ENCODE data around the gene BCL6. TPM values are rescaled to one million over a fixed set of nuclear protein-coding genes. Genes with fewer than 3 reads are reported as not detected.
A peak's percentile ranks its signal among the peaks of the same experiment; 100 is the strongest.

BCL6 gene
- total and polyA plus RNA-seq, 2 experiments from 2014 or later: 2.6 to 5.9 TPM

- TF ChIP-seq, protein P1, sequence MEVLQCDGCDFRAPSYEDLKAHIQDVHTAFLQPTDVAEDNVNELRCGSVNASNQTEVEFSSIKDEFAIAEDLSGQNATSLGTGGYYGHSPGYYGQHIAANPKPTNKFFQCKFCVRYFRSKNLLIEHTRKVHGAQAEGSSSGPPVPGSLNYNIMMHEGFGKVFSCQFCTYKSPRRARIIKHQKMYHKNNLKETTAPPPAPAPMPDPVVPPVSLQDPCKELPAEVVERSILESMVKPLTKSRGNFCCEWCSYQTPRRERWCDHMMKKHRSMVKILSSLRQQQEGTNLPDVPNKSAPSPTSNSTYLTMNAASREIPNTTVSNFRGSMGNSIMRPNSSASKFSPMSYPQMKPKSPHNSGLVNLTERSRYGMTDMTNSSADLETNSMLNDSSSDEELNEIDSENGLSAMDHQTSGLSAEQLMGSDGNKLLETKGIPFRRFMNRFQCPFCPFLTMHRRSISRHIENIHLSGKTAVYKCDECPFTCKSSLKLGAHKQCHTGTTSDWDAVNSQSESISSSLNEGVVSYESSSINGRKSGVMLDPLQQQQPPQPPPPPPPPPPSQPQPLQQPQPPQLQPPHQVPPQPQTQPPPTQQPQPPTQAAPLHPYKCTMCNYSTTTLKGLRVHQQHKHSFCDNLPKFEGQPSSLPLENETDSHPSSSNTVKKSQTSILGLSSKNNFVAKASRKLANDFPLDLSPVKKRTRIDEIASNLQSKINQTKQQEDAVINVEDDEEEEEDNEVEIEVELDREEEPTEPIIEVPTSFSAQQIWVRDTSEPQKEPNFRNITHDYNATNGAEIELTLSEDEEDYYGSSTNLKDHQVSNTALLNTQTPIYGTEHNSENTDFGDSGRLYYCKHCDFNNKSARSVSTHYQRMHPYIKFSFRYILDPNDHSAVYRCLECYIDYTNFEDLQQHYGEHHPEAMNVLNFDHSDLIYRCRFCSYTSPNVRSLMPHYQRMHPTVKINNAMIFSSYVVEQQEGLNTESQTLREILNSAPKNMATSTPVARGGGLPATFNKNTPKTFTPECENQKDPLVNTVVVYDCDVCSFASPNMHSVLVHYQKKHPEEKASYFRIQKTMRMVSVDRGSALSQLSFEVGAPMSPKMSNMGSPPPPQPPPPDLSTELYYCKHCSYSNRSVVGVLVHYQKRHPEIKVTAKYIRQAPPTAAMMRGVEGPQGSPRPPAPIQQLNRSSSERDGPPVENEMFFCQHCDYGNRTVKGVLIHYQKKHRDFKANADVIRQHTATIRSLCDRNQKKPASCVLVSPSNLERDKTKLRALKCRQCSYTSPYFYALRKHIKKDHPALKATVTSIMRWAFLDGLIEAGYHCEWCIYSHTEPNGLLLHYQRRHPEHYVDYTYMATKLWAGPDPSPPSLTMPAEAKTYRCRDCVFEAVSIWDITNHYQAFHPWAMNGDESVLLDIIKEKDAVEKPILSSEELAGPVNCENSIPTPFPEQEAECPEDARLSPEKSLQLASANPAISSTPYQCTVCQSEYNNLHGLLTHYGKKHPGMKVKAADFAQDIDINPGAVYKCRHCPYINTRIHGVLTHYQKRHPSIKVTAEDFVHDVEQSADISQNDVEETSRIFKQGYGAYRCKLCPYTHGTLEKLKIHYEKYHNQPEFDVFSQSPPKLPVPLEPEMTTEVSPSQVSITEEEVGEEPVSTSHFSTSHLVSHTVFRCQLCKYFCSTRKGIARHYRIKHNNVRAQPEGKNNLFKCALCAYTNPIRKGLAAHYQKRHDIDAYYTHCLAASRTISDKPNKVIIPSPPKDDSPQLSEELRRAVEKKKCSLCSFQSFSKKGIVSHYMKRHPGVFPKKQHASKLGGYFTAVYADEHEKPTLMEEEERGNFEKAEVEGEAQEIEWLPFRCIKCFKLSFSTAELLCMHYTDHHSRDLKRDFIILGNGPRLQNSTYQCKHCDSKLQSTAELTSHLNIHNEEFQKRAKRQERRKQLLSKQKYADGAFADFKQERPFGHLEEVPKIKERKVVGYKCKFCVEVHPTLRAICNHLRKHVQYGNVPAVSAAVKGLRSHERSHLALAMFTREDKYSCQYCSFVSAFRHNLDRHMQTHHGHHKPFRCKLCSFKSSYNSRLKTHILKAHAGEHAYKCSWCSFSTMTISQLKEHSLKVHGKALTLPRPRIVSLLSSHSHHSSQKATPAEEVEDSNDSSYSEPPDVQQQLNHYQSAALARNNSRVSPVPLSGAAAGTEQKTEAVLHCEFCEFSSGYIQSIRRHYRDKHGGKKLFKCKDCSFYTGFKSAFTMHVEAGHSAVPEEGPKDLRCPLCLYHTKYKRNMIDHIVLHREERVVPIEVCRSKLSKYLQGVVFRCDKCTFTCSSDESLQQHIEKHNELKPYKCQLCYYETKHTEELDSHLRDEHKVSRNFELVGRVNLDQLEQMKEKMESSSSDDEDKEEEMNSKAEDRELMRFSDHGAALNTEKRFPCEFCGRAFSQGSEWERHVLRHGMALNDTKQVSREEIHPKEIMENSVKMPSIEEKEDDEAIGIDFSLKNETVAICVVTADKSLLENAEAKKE (CRISPR knock-in tag; IDR thresholded peaks at IDR 0.05): no peak
- TF ChIP-seq JUNB (IDR thresholded peaks at IDR 0.05; ENCODE audit: unreplicated experiment) (no peak), ZNF331 (CRISPR knock-in tag; IDR thresholded peaks at IDR 0.05; ENCODE audit: low read depth) (no peak), EZH2phosphoT487 (IDR thresholded peaks at IDR 0.05; ENCODE audit: unreplicated experiment) (no peak), ETS1 (IDR thresholded peaks at IDR 0.05) (no peak), NANOG (IDR thresholded peaks at IDR 0.05; ENCODE audit: borderline replicate concordance) (no peak)
Measured at GRCh38 chr3:187775549-187775948, 30.3 kb upstream of the BCL6 start (continued).

DNA sequence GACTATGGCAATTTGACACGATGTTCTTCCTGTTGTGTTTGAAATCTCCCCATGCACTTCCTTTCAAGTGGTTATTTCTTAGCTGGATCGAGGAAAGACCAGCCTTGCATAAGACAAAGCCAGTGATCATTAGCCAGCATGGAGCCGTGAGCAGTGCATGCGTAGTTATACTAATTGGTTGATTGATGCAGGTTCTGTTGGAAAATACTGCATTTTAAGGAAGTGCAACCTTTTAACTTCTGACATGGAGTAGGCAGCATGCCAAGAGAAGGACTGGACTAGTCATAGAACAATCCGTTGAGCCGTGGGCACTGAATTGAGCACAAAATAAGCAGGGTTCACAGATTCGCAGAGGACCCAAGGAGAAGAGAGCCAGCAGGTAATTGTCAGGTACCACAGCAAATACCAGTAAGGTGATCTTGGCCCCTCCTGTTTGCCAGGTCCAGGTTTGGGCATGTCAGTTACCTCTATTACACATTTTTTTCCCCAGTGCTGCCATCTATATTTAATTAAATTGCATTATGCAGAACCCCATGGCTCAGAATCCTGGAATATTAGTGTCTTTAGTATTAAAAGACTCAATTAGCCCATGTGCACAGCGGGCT is 29.0 kb upstream of the BCL6 start:
- peak overlapping the region; percentile 45; the same call in 1 of the 2 replicates for H3K4me2 ChIP-seq
- DNase-seq (ENCODE audit: low spot score): no peak
- H2AFZ ChIP-seq: peak overlapping the region; percentile 81
- no peak overlapping the region for H3K4me3 Mint-ChIP-seq
- H3K9me3 Mint-ChIP-seq: no peaks in the 10 kb centered on the region
- H3K27me3 Mint-ChIP-seq (ENCODE audit: insufficient read depth, low read depth, poor library complexity): no peaks in the 10 kb centered on the region
- H3K4me1 Mint-ChIP-seq: peaks cover 12% of the 10 kb centered on the region
- ATAC-seq: no peak; the same call in 2 of the 3 replicates
- no peak overlapping the region for H3K27ac Mint-ChIP-seq
- H3K4me1 ChIP-seq (ENCODE audit: insufficient read depth): peaks cover 8% of the 10 kb centered on the region; the same call in 1 of the 2 replicates
- no peaks in the 10 kb centered on the region for H3K36me3 ChIP-seq (ENCODE audit: insufficient read depth)
- H3K27me3 ChIP-seq (ENCODE audit: insufficient read depth): no peaks in the 10 kb centered on the region
- H3F3A ChIP-seq (replicated peaks; ENCODE audit: low read depth): no peaks in the 10 kb centered on the region
- no peak overlapping the region for H3K4me3 ChIP-seq
- H3K79me2 ChIP-seq (replicated peaks; ENCODE audit: insufficient read depth): no peaks in the 10 kb centered on the region
- H3K36me3 Mint-ChIP-seq (ENCODE audit: low read depth): no peaks in the 10 kb centered on the region
- no peaks in the 10 kb centered on the region for H4K20me1 ChIP-seq (replicated peaks; ENCODE audit: insufficient read depth)
- no peak overlapping the region for H3K27ac ChIP-seq (ENCODE audit: low read depth)
- H3K9me2 ChIP-seq (ENCODE audit: insufficient read depth): peaks cover 13% of the 10 kb centered on the region; the same call in 1 of the 2 replicates
- TF ChIP-seq, protein P2, sequence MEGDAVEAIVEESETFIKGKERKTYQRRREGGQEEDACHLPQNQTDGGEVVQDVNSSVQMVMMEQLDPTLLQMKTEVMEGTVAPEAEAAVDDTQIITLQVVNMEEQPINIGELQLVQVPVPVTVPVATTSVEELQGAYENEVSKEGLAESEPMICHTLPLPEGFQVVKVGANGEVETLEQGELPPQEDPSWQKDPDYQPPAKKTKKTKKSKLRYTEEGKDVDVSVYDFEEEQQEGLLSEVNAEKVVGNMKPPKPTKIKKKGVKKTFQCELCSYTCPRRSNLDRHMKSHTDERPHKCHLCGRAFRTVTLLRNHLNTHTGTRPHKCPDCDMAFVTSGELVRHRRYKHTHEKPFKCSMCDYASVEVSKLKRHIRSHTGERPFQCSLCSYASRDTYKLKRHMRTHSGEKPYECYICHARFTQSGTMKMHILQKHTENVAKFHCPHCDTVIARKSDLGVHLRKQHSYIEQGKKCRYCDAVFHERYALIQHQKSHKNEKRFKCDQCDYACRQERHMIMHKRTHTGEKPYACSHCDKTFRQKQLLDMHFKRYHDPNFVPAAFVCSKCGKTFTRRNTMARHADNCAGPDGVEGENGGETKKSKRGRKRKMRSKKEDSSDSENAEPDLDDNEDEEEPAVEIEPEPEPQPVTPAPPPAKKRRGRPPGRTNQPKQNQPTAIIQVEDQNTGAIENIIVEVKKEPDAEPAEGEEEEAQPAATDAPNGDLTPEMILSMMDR (conservative IDR thresholded peaks at IDR 0.05; ENCODE audit: low read depth in 2 of 2): no peak
- no peak for TF ChIP-seq ZNF114 (CRISPR knock-in tag; IDR thresholded peaks at IDR 0.05)
- TF ChIP-seq EZH2 (IDR thresholded peaks at IDR 0.05; ENCODE audit: low read depth, unreplicated experiment): no peak
- no peak for TF ChIP-seq EZH2phosphoT487 (IDR thresholded peaks at IDR 0.05; ENCODE audit: unreplicated experiment)
